Neural cell (in vitro differentiated cells): ENCODE results near the gene PLEKHA5. TPM values are rescaled to one million over a fixed set of nuclear protein-coding genes. Genes with fewer than 3 reads are reported as not detected.

Experiments used
- H2AFZ ChIP-seq: fragments of 200-600, 300-800 bp; sonication (generic), shearing (Covaris generic); 2 replicates; pipeline ENCODE4 v1.6.0; 2014; ENCODE audit warnings: low read depth, mild to moderate bottlenecking, antibody characterized with exemption, low read length, moderate library complexity
- H3F3A ChIP-seq: fragments of 200-600 bp; shearing (Covaris generic); 2 replicates; pipeline ENCODE4 v1.6.1; 2016; ENCODE audit warnings: mild to moderate bottlenecking, moderate library complexity, mixed read lengths, antibody characterized with exemption, low read length; ENCODE audit not compliant: insufficient read depth, poor library complexity, severe bottlenecking
- H3K27ac ChIP-seq: fragments of 200-600, 300-800 bp; sonication (generic), shearing (Covaris generic); 2 replicates; pipeline ENCODE4 v1.5.1; 2014; ENCODE audit warnings: mild to moderate bottlenecking, low read length, moderate library complexity
- H3K27me3 ChIP-seq: fragments of 300-800, 200-600 bp; sonication (generic), shearing (Covaris generic); 2 replicates; pipeline ENCODE4 v1.6.0; 2014; ENCODE audit warnings: mild to moderate bottlenecking, low read depth, low read length, moderate library complexity; ENCODE audit not compliant: insufficient read depth
- H3K36me3 ChIP-seq: fragments of 300-800, 200-600 bp; sonication (generic), shearing (Covaris generic); 2 replicates; pipeline ENCODE4 v1.5.1; 2014; ENCODE audit warnings: mild to moderate bottlenecking, antibody characterized with exemption, low read length, moderate library complexity; ENCODE audit not compliant: insufficient read depth
- H3K4me2 ChIP-seq: fragments of 300-800, 200-600 bp; sonication (generic), shearing (Covaris generic); 2 replicates; pipeline ENCODE4 v1.6.0; 2014; ENCODE audit warnings: mild to moderate bottlenecking, low read length
- H3K4me3 ChIP-seq: fragments of 300-800, 200-600 bp; sonication (generic), shearing (Covaris generic); 2 replicates; pipeline ENCODE4 v1.5.1; 2014; ENCODE audit warnings: mild to moderate bottlenecking, low read length, moderate library complexity
- H3K79me2 ChIP-seq: fragments of 200-600 bp; shearing (Covaris generic); replicated peaks from 2 replicates; pipeline ENCODE4 v1.6.0; 2014; ENCODE audit warnings: mild to moderate bottlenecking, low read length, moderate library complexity; ENCODE audit not compliant: insufficient read depth
- H3K9ac ChIP-seq: fragments of 300-800, 200-600 bp; sonication (generic), shearing (Covaris generic); 2 replicates; pipeline ENCODE4 v1.6.1; 2016; ENCODE audit warnings: mild to moderate bottlenecking, low read length, mixed read lengths
- H3K9me2 ChIP-seq: fragments of 200-600 bp; shearing (Covaris generic); 2 replicates; pipeline ENCODE4 v1.6.1; 2016; ENCODE audit warnings: mild to moderate bottlenecking, low read length, mixed read lengths; ENCODE audit not compliant: insufficient read depth
- H3K9me3 ChIP-seq: fragments of 200-600, 300-800 bp; sonication (generic), shearing (Covaris generic); 2 replicates; pipeline ENCODE4 v1.6.1; 2016; ENCODE audit warnings: mild to moderate bottlenecking, mixed run types, low read length, moderate library complexity, mixed read lengths
- H4K20me1 ChIP-seq: fragments of 200-600 bp; shearing (Covaris generic); 2 replicates; pipeline ENCODE4 v1.6.1; 2016; ENCODE audit warnings: mild to moderate bottlenecking, mixed run types; ENCODE audit not compliant: insufficient read depth
- CTCF ChIP-seq: fragments of 450-650 bp; IDR thresholded peaks from 2 replicates; pipeline ENCODE4 v1.5.1; 2014; ENCODE audit warnings: antibody characterized with exemption, mild to moderate bottlenecking, moderate library complexity; ENCODE audit not compliant: poor library complexity, severe bottlenecking
- EP300 ChIP-seq: fragments of 450-650 bp; conservative IDR thresholded peaks from 2 replicates; pipeline ENCODE4 v1.6.1; 2014; ENCODE audit warnings: antibody characterized with exemption, mild to moderate bottlenecking, moderate library complexity; ENCODE audit not compliant: poor library complexity, severe bottlenecking
- EZH2 ChIP-seq: fragments of 200-600, 300-800 bp; shearing (Covaris generic), sonication (generic); IDR thresholded peaks from 2 replicates; pipeline ENCODE4 v1.6.1; 2014; ENCODE audit warnings: antibody characterized with exemption, low read length, borderline replicate concordance, mild to moderate bottlenecking; ENCODE audit not compliant: insufficient read depth, poor library complexity, severe bottlenecking
- MXI1 ChIP-seq: fragments of 450-650 bp; conservative IDR thresholded peaks from 2 replicates; pipeline ENCODE4 v1.6.1; 2014; ENCODE audit warnings: antibody characterized with exemption, mild to moderate bottlenecking; ENCODE audit not compliant: poor library complexity, severe bottlenecking
- POLR2AphosphoS5 ChIP-seq: IDR thresholded peaks from 2 replicates; pipeline ENCODE4 v1.6.1; 2012
- RAD21 ChIP-seq: fragments of 450-650 bp; conservative IDR thresholded peaks from 2 replicates; pipeline ENCODE4 v1.6.1; 2014; ENCODE audit warnings: antibody characterized with exemption, mild to moderate bottlenecking, moderate library complexity
- SMC3 ChIP-seq: fragments of 450-650 bp; conservative IDR thresholded peaks from 2 replicates; pipeline ENCODE4 v1.6.1; 2014; ENCODE audit warnings: antibody characterized with exemption, mild to moderate bottlenecking, moderate library complexity; ENCODE audit not compliant: poor library complexity
- TAF1 ChIP-seq: IDR thresholded peaks from 2 replicates; pipeline ENCODE4 v1.6.1; 2012; ENCODE audit warnings: low read depth
- polyA plus RNA-seq: library from polyadenylated mRNA; depleted of rRNA; stranded (reverse); fragments of >200 nt; gene quantifications from 2 replicates; pipeline ENCODE4 v1.2.3, GENCODE V29; 2014
- TF ChIP-seq, protein P1 (sequence below): IDR thresholded peaks from 2 replicates; pipeline ENCODE4 v1.6.1; 2012; ENCODE audit warnings: borderline replicate concordance

The PLEKHA5 gene
- polyA plus RNA-seq, 1 donor from 2014 or later, result 130 TPM

GRCh38 chr12:19139615-19140194 is 10.2 kb downstream of the PLEKHA5 start:
- Histone ChIP-seq H3F3A (no peaks in the 10 kb centered on the region), H3K4me3 (no peak overlapping the region), H3K27me3 (no peaks in the 10 kb centered on the region), H3K27ac (peak overlapping the region; percentile 7), H3K4me2 (no peak overlapping the region), H3K9me2 (no peaks in the 10 kb centered on the region), H3K36me3 (peaks cover 15% of the 10 kb centered on the region), H3K79me2 (peaks cover 77% of the 10 kb centered on the region), H3K9ac (no peak overlapping the region), H4K20me1 (no peaks in the 10 kb centered on the region), H2AFZ (no peak overlapping the region), H3K9me3 (no peaks in the 10 kb centered on the region)
- TF ChIP-seq, protein P1, sequence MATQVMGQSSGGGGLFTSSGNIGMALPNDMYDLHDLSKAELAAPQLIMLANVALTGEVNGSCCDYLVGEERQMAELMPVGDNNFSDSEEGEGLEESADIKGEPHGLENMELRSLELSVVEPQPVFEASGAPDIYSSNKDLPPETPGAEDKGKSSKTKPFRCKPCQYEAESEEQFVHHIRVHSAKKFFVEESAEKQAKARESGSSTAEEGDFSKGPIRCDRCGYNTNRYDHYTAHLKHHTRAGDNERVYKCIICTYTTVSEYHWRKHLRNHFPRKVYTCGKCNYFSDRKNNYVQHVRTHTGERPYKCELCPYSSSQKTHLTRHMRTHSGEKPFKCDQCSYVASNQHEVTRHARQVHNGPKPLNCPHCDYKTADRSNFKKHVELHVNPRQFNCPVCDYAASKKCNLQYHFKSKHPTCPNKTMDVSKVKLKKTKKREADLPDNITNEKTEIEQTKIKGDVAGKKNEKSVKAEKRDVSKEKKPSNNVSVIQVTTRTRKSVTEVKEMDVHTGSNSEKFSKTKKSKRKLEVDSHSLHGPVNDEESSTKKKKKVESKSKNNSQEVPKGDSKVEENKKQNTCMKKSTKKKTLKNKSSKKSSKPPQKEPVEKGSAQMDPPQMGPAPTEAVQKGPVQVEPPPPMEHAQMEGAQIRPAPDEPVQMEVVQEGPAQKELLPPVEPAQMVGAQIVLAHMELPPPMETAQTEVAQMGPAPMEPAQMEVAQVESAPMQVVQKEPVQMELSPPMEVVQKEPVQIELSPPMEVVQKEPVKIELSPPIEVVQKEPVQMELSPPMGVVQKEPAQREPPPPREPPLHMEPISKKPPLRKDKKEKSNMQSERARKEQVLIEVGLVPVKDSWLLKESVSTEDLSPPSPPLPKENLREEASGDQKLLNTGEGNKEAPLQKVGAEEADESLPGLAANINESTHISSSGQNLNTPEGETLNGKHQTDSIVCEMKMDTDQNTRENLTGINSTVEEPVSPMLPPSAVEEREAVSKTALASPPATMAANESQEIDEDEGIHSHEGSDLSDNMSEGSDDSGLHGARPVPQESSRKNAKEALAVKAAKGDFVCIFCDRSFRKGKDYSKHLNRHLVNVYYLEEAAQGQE, result no peak
- TF ChIP-seq RAD21 (no peak), TAF1 (no peak), CTCF (no peak), EP300 (no peak), MXI1 (no peak), SMC3 (no peak), EZH2 (no peak), POLR2AphosphoS5 (no peak)

DNA sequence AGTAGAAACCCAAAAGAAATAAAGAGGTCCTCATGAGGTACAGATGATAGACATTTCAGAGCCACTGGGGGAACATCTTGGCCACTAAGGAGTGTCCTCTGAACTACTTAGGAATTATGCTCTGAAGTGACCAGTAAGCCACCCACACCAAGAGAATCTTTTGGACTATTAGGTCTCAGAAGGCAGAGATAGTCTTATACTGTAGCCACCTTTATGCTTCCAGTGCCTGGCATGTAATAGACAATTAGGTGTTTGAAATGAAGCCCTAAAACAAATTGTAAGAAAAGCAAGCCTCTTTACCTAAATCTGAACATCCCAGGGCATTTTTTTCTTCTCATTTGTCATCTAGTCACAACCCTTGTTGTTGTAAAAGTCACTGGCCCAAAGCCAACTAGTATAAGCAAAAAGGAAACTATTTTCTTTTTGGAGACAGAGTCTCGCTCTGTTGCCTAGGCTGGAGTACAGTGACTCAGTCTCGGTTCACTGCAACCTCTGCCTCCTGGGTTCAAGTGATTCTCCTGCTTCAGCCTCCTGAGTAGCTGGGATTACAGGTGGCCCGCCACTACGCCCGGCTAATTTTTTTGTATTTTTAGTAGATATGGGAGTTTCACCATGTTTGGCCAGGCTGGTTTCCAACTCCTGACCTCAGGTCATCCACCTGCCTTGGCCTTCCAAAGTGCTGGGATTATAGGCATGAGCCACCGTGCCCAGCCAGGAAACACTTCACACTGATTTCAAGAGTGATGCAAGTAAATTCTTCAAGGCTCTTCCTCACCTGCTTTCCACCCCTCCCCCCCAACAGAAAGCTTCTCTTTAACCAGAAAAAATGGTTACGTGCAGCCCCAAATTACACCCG is 11.1 kb downstream of the PLEKHA5 start:
- Histone ChIP-seq H3K79me2 (peaks cover 77% of the 10 kb centered on the region), H3K4me2 (no peak overlapping the region), H3K27me3 (no peaks in the 10 kb centered on the region), H3K9me2 (no peaks in the 10 kb centered on the region), H3K9ac (no peak overlapping the region), H3K4me3 (no peak overlapping the region), H3K27ac (no peak overlapping the region), H2AFZ (no peak overlapping the region), H3K36me3 (peaks cover 19% of the 10 kb centered on the region), H3F3A (no peaks in the 10 kb centered on the region), H4K20me1 (no peaks in the 10 kb centered on the region), H3K9me3 (no peaks in the 10 kb centered on the region)
- TF ChIP-seq EP300 (no peak), POLR2AphosphoS5 (no peak), EZH2 (no peak), MXI1 (no peak), SMC3 (no peak), CTCF (no peak), RAD21 (no peak), TAF1 (no peak)
- TF ChIP-seq, protein P1, result no peak
